Liver (tissue), 9 donors: ENCODE results near the gene ARPC1A. TPM values are rescaled to one million over a fixed set of nuclear protein-coding genes. Genes with fewer than 3 reads are reported as not detected.
A peak's percentile ranks its signal among the peaks of the same experiment; 100 is the strongest.

Experiments used
- DNase-seq: peaks from one replicate; pipeline ENCODE4 v3.0.0-alpha.2; 2017; ENCODE audit warnings: low spot score
- H3K27ac ChIP-seq, 2 donors: one replicate each; pipeline ENCODE4 v1.7.0; 2013; ENCODE audit warnings: inconsistent platforms in 2 of 2, low read length in 2 of 2, control low read depth in 1 of 2, low read depth in 1 of 2, mild to moderate bottlenecking in 1 of 2
- H3K27me3 ChIP-seq, 4 donors: one replicate each; pipeline versions ENCODE4 v1.6.1 to v1.7.0; 2013; ENCODE audit warnings: low read length in 3 of 4, inconsistent platforms in 1 of 4, mild to moderate bottlenecking in 1 of 4, moderate library complexity in 1 of 4; ENCODE audit not compliant: control insufficient read depth in 4 of 4, insufficient read depth in 4 of 4
- H3K36me3 ChIP-seq, 4 donors: one replicate each; pipeline versions ENCODE4 v1.6.1 to v1.7.0; 2013; ENCODE audit warnings: low read length in 3 of 4, mild to moderate bottlenecking in 3 of 4, low read depth in 1 of 4, moderate library complexity in 1 of 4; ENCODE audit not compliant: control insufficient read depth in 4 of 4, insufficient read depth in 3 of 4
- H3K4me1 ChIP-seq, 4 donors: one replicate each; pipeline versions ENCODE4 v1.6.1 to v1.7.0; 2013; ENCODE audit warnings: low read length in 3 of 4, mild to moderate bottlenecking in 3 of 4, moderate library complexity in 1 of 4; ENCODE audit not compliant: control insufficient read depth in 4 of 4, insufficient read depth in 4 of 4
- H3K4me3 ChIP-seq, 3 donors: one replicate each; pipeline versions ENCODE4 v1.6.1 to v1.7.0; 2013; ENCODE audit warnings: low read length in 3 of 3, control low read depth in 1 of 3, low read depth in 1 of 3, mild to moderate bottlenecking in 1 of 3
- H3K9ac ChIP-seq, 2 donors: one replicate each; pipeline ENCODE4 v1.7.0; 2013; ENCODE audit warnings: low read length in 2 of 2, mild to moderate bottlenecking in 2 of 2, moderate library complexity in 2 of 2, control low read depth in 1 of 2, low read depth in 1 of 2
- H3K9me3 ChIP-seq, 4 donors: one replicate each; pipeline versions ENCODE4 v1.6.1 to v1.7.0; 2013; ENCODE audit warnings: low read length in 3 of 4; ENCODE audit not compliant: control insufficient read depth in 4 of 4
- EGR1 ChIP-seq, 2 donors: IDR thresholded peaks; 2 replicates each; pipeline ENCODE4 v1.6.1; 2016 to 2018; ENCODE audit warnings: antibody characterized with exemption in 2 of 2, low read depth in 2 of 2
- FOXA1 ChIP-seq: IDR thresholded peaks from 2 replicates; pipeline ENCODE4 v1.6.1; 2016; ENCODE audit warnings: antibody characterized with exemption
- FOXA2 ChIP-seq: IDR thresholded peaks from 2 replicates; pipeline ENCODE4 v1.6.1; 2016; ENCODE audit warnings: antibody characterized with exemption
- GABPA ChIP-seq, 2 donors: IDR thresholded peaks in 1 of 2; conservative IDR thresholded peaks in 1 of 2; 2 replicates each; pipeline ENCODE4 v1.6.1; 2016; ENCODE audit warnings: antibody characterized with exemption in 2 of 2, mild to moderate bottlenecking in 1 of 2, moderate library complexity in 1 of 2
- HNF4A ChIP-seq, 2 donors: conservative IDR thresholded peaks; 2 replicates each; pipeline ENCODE4 v1.6.1; 2016; ENCODE audit warnings: antibody characterized with exemption in 2 of 2, mild to moderate bottlenecking in 2 of 2
- HNF4G ChIP-seq: IDR thresholded peaks from 2 replicates; pipeline ENCODE4 v1.6.1; 2016; ENCODE audit warnings: antibody characterized with exemption
- JUND ChIP-seq, 2 donors: IDR thresholded peaks; 2 replicates each; pipeline ENCODE4 v1.6.1; 2016; ENCODE audit warnings: antibody characterized with exemption in 2 of 2
- MAX ChIP-seq: IDR thresholded peaks from 2 replicates; pipeline ENCODE4 v1.6.1; 2016; ENCODE audit warnings: antibody characterized with exemption
- NR2F2 ChIP-seq: IDR thresholded peaks from 2 replicates; pipeline ENCODE4 v1.6.1; 2016; ENCODE audit warnings: antibody characterized with exemption
- RAD21 ChIP-seq, 2 donors: IDR thresholded peaks; 2 replicates each; pipeline ENCODE4 v1.6.1; 2016; ENCODE audit warnings: antibody characterized with exemption in 2 of 2, mild to moderate bottlenecking in 2 of 2
- REST ChIP-seq: IDR thresholded peaks from 2 replicates; pipeline ENCODE4 v1.6.1; 2016; ENCODE audit warnings: antibody characterized with exemption, mild to moderate bottlenecking
- RXRA ChIP-seq, 2 donors: IDR thresholded peaks; 2 replicates each; pipeline ENCODE4 v1.6.1; 2017 to 2018; ENCODE audit warnings: antibody characterized with exemption in 2 of 2, mild to moderate bottlenecking in 1 of 2
- SP1 ChIP-seq: IDR thresholded peaks from 2 replicates; pipeline ENCODE4 v1.6.1; 2018; ENCODE audit warnings: antibody characterized with exemption, mild to moderate bottlenecking
- TAF1 ChIP-seq: conservative IDR thresholded peaks from 2 replicates; pipeline ENCODE4 v1.6.1; 2016; ENCODE audit warnings: antibody characterized with exemption, mild to moderate bottlenecking
- YY1 ChIP-seq: IDR thresholded peaks from 2 replicates; pipeline ENCODE4 v1.6.1; 2016; ENCODE audit warnings: antibody characterized with exemption, mild to moderate bottlenecking
- ZBTB33 ChIP-seq: IDR thresholded peaks from 2 replicates; pipeline ENCODE4 v1.6.1; 2016; ENCODE audit warnings: antibody characterized with exemption
- WGBS: extraction: QIAGEN DNeasy Blood & Tissue Kit; methylation state at CpG from one replicate; pipeline ENCODE4 v1.1.7; 2013; 5-methylcytosine and 5-hydroxymethylcytosine counted together
- polyA plus RNA-seq, 2 donors: library from polyadenylated mRNA; stranded (reverse) in 1 of 2; unstranded in 1 of 2; fragments of 200-250 nt in 1 of 2; fragments of >200 nt in 1 of 2; fragmentation: Nextera tagmentation in 1 of 2; extraction: Ambion mirVana in 1 of 2; gene quantifications; one replicate each; pipeline versions ENCODE4 v1.2.1 to v1.2.3, GENCODE V29; 2013 to 2015
- total RNA-seq, 2 donors: library from RNA; depleted of rRNA; stranded (reverse); fragments of >200 nt; gene quantifications; one replicate each; pipeline ENCODE4 v1.2.3, GENCODE V29; 2014
- TF ChIP-seq, protein P1 (sequence below): fragments of 150-350 bp; IDR thresholded peaks from 2 replicates; pipeline ENCODE4 v1.5.1; 2017; ENCODE audit warnings: improper control_type of control experiment, low read depth, low read length; ENCODE audit not compliant: missing input control
- TF ChIP-seq, protein P2 (sequence below): IDR thresholded peaks from 2 replicates; pipeline ENCODE4 v1.6.1; 2016; ENCODE audit warnings: antibody characterized with exemption
- donor health status: healthy.
- donor health status: healthy.
- donor health status: healthy.
- donor health status: healthy.
- donor health status: healthy.

Gene ARPC1A
- total and polyA plus RNA-seq, 4 donors: 46.7 to 84.0 (median 60.8) TPM

DNA sequence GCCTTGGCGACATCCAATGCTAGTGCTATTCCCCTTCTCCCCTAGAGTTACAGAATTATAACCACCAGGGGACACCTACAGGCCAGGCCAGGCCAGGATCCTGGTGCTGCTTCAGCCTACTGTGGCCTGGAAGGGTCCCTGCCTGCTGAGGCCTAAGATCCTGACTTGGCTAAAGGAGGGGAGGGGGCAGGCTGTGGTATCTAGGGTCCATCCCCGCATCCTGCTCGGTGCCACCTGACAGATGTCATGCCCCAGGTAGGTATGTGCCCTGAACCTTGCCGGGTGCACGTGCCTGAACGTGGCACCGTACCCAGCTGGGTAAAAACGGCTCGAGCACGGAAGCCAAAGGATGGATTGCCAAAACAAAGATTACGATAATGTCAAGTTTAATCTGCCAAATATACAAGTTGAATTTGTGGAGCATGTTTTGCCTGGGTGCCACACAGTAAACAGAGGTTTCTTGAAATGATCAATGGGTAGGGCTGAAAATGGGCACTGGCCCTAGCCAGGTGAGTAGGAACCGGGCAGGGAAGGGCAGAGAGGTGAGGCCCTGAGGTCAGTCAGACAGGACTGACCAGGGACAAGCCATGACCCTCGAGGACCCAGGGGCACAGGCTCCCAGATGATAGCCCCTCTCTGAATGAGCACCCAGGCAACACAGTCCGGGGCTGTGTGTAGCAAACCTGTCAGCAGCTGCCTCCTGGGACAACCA is 70.1 kb downstream of the ARPC1A start:
- Histone ChIP-seq H3K4me1 (peaks cover 8 to 30% (median 19%) of the 10 kb centered on the region in 4 donors), H3K27ac (peak overlapping the region in 1 of 2 donors; percentile 52), H3K9me3 (no peaks in the 10 kb centered on the region), H3K36me3 (peaks cover 11 to 51% (median 23%) of the 10 kb centered on the region in 4 donors), H3K4me3 (no peak overlapping the region), H3K27me3 (no peaks in the 10 kb centered on the region), H3K9ac (no peak overlapping the region)
- TF ChIP-seq FOXA2 (peak; percentile 79), TAF1 (no peak), REST (no peak), RXRA (IDR thresholded peaks at IDR 0.05) (peak; percentile 27 to 89), ZBTB33 (no peak), JUND (IDR thresholded peaks at IDR 0.05) (peak in 1 of 2 donors; percentile 42), HNF4G (no peak), SP1 (no peak), YY1 (peak; percentile 59), RAD21 (IDR thresholded peaks at IDR 0.05) (peak in 1 of 2 donors; percentile 2), NR2F2 (no peak), EGR1 (IDR thresholded peaks at IDR 0.05; ENCODE audit: low read depth in 2 of 2) (no peak), FOXA1 (peak; percentile 53), HNF4A (conservative IDR thresholded peaks at IDR 0.05) (peak; percentile 52 to 80), GABPA (IDR thresholded peaks at IDR 0.05 in 1 of 2, conservative IDR thresholded peaks at IDR 0.05 in 1 of 2) (peak in 1 of 2 donors; percentile 63), MAX (peak; percentile 71)
- TF ChIP-seq, protein P1, sequence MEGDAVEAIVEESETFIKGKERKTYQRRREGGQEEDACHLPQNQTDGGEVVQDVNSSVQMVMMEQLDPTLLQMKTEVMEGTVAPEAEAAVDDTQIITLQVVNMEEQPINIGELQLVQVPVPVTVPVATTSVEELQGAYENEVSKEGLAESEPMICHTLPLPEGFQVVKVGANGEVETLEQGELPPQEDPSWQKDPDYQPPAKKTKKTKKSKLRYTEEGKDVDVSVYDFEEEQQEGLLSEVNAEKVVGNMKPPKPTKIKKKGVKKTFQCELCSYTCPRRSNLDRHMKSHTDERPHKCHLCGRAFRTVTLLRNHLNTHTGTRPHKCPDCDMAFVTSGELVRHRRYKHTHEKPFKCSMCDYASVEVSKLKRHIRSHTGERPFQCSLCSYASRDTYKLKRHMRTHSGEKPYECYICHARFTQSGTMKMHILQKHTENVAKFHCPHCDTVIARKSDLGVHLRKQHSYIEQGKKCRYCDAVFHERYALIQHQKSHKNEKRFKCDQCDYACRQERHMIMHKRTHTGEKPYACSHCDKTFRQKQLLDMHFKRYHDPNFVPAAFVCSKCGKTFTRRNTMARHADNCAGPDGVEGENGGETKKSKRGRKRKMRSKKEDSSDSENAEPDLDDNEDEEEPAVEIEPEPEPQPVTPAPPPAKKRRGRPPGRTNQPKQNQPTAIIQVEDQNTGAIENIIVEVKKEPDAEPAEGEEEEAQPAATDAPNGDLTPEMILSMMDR: no peak
- TF ChIP-seq, protein P2, sequence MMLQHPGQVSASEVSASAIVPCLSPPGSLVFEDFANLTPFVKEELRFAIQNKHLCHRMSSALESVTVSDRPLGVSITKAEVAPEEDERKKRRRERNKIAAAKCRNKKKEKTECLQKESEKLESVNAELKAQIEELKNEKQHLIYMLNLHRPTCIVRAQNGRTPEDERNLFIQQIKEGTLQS: no peak
- DNase-seq: no peak
- whole genome bisulfite sequencing: 43% methylated on average over 14 of the region's 14 CpGs
